Activated B cell treated with CpG ODN at 0.5 μM for 24 hours (primary cell): ENCODE measurements around the gene CBLB. TPM values are rescaled to one million over a fixed set of nuclear protein-coding genes. Genes with fewer than 3 reads are reported as not detected.

Source experiments
- ATAC-seq: fragments of 200-7000 bp; cut with Tn5 transposase; one replicate; pipeline ENCODE4 v1.10.0; 2021; ENCODE audit warnings: low read depth, mild to moderate bottlenecking, moderate library complexity
- CTCF ChIA-PET: fragments of 350-600 bp; sonication (Branson Sonifier 250); formaldehyde crosslinking; loops from one replicate; lab custom pipeline; 2021; ENCODE audit warnings: antibody characterized with exemption; lab: Charles Lee
- POLR2A ChIA-PET: fragments of 350-600 bp; sonication (Branson Sonifier 250); formaldehyde crosslinking; loops from one replicate; lab custom pipeline; 2021; ENCODE audit warnings: antibody characterized with exemption; lab: Charles Lee
- DNase-seq: peaks from one replicate; pipeline ENCODE4 v3.0.0; 2022
- H3K27ac Mint-ChIP-seq: one replicate; pipeline ENCODE4 v1.8.0; 2020; ENCODE audit warnings: mixed read lengths
- H3K27me3 Mint-ChIP-seq: one replicate; pipeline ENCODE4 v1.8.0; 2021; ENCODE audit warnings: mixed read lengths
- H3K36me3 Mint-ChIP-seq: one replicate; pipeline ENCODE4 v1.8.0; 2021; ENCODE audit warnings: low read depth, mixed read lengths
- H3K4me1 Mint-ChIP-seq: one replicate; pipeline ENCODE4 v1.8.0; 2021; ENCODE audit warnings: mixed read lengths
- H3K4me3 Mint-ChIP-seq: one replicate; pipeline ENCODE4 v1.8.0; 2020; ENCODE audit warnings: mild to moderate bottlenecking, mixed read lengths
- H3K9me3 Mint-ChIP-seq: one replicate; pipeline ENCODE4 v1.8.0; 2020; ENCODE audit warnings: mixed read lengths
- intact Hi-C: fragments of 100-400 bp; cut with micrococcal nuclease; formaldehyde crosslinking; loops from one replicate; pipeline ENCODE4 v1.15.1; 2024
- total RNA-seq: library from RNA; stranded (reverse); gene quantifications from 2 replicates; pipeline ENCODE4 v1.2.3, GENCODE V29; 2022
- TF ChIP-seq, protein P1 (sequence below): fragments of 200-600 bp; IDR thresholded peaks from one replicate; pipeline ENCODE4 v1.8.0; 2022; ENCODE audit warnings: antibody characterized with exemption, mild to moderate bottlenecking

Gene CBLB
- total RNA-seq, 1 donor from 2014 or later, result 78.1 TPM

DNA sequence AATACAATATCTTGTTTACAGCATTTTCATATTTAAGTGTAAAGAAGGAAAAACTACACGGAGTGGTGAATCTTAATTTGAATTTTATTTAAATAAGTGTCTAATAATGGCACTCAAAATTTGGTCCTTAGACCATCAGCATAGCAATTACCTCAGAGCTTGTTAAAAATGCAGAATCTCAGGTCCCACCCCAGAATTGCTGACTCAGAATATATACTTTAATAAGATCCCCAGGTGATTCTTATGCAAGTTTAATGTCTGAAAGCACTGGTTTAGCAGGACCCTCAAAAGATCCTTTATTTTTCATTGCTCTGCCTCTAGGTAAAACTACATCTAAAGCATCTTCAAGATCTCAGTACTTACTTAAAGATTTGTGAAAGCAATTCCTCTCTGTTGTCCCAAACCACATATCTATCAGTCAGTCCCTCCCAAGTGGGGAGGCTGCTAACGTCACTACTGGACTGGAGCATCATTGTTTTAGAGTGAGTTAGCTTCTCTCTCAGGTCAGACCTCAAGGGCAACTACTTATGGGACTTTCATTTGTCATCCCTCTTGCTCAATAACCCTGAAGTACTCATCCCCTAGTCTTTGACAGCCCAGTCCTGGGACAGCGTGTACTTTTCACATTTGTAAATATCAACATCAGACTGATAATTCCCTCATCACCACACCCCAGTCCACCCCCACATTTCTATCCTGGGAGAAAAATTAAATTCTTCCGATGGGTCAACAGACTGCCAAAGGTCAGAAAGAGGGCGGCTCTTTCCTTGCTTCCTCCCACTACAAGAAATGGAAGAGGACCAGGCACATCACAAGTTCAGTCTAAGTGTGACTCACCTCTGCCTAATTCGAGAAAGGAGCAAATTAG, 76.7 kb downstream of the CBLB start:
- H3K27ac Mint-ChIP-seq, result no peak overlapping the region
- CTCF ChIA-PET, result no interaction called here

DNA sequence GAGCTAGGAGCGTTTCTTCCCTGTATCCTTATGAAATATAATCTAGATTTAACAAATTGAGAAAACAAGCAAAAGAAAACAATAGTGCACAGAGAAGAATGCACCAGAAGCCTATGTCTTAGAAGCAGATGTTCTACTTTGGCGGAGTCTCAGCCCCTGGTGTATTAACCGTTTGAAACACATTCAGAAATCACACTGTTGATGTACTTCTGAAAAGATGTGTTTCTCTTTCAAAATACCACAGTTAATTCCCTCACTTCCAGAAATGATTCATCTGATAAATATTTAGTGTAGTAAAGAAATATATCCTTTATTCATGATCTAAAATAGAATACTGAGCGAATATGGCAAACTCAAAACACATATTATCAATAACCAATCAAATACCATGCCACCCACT, 77.7 kb downstream of the CBLB start:
- H3K4me3 Mint-ChIP-seq, result no peak overlapping the region
- H3K4me1 Mint-ChIP-seq, result peaks cover 30% of the 10 kb centered on the region
- CTCF ChIA-PET, result no interaction called here

More for the DNA sequence above, 76.7 kb downstream of the CBLB start:
- ATAC-seq (no peak), DNase-seq (no peak)
- intact Hi-C loops, result loop anchor here (2.0 kb wide), 1 partner anchor 25 kb away; no protein-coding TSS in a partner anchor
- H3K27me3 Mint-ChIP-seq, result no peaks in the 10 kb centered on the region
- TF ChIP-seq, protein P1, sequence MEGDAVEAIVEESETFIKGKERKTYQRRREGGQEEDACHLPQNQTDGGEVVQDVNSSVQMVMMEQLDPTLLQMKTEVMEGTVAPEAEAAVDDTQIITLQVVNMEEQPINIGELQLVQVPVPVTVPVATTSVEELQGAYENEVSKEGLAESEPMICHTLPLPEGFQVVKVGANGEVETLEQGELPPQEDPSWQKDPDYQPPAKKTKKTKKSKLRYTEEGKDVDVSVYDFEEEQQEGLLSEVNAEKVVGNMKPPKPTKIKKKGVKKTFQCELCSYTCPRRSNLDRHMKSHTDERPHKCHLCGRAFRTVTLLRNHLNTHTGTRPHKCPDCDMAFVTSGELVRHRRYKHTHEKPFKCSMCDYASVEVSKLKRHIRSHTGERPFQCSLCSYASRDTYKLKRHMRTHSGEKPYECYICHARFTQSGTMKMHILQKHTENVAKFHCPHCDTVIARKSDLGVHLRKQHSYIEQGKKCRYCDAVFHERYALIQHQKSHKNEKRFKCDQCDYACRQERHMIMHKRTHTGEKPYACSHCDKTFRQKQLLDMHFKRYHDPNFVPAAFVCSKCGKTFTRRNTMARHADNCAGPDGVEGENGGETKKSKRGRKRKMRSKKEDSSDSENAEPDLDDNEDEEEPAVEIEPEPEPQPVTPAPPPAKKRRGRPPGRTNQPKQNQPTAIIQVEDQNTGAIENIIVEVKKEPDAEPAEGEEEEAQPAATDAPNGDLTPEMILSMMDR, result no peak
- peaks cover 2% of the 10 kb centered on the region for H3K9me3 Mint-ChIP-seq
- peaks cover 12% of the 10 kb centered on the region for H3K36me3 Mint-ChIP-seq
- peaks cover 40% of the 10 kb centered on the region for H3K4me1 Mint-ChIP-seq
- POLR2A ChIA-PET, result no interaction called here
- no peak overlapping the region for H3K4me3 Mint-ChIP-seq

DNA sequence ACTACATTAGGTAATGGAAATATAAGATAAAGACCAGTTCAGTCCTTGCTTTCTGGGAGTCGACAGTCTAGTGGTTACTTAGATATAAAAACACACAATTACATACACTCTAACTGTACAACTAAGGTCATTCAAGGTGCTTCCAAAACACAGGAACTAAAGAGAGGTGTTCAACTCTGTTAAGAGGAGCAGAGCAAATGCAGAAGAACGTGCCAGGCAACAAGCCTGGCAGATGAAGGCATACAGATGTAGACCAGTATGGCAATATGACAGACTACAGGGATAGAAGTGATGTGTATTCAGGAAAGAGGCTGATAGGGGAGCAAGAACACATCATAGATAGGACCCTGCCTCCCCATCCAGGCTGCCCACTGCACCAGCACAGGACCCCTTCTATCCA, 78.3 kb downstream of the CBLB start:
- TF ChIP-seq, protein P1, result no peak
- intact Hi-C loops, result loop anchor here (2.0 kb wide), 1 partner anchor 24 kb away; no protein-coding TSS in a partner anchor
- H3K27me3 Mint-ChIP-seq, result no peaks in the 10 kb centered on the region
- H3K27ac Mint-ChIP-seq, result no peak overlapping the region
- ChIA-PET POLR2A (no interaction called here), CTCF (no interaction called here)
- H3K36me3 Mint-ChIP-seq, result peaks cover 12% of the 10 kb centered on the region
- H3K4me1 Mint-ChIP-seq, result peaks cover 29% of the 10 kb centered on the region
- H3K9me3 Mint-ChIP-seq, result no peaks in the 10 kb centered on the region
- no peak for DNase-seq
- no peak for ATAC-seq
- H3K4me3 Mint-ChIP-seq, result no peak overlapping the region

More for the DNA sequence above, 77.7 kb downstream of the CBLB start:
- TF ChIP-seq, protein P1, result no peak
- Mint-ChIP-seq H3K27ac (no peak overlapping the region), H3K27me3 (no peaks in the 10 kb centered on the region), H3K9me3 (no peaks in the 10 kb centered on the region), H3K36me3 (peaks cover 12% of the 10 kb centered on the region)
- POLR2A ChIA-PET, result no interaction called here
- DNase-seq, result no peak
- intact Hi-C loops, result loop anchor here (2.0 kb wide), 1 partner anchor 24 kb away; no protein-coding TSS in a partner anchor
- no peak for ATAC-seq

DNA sequence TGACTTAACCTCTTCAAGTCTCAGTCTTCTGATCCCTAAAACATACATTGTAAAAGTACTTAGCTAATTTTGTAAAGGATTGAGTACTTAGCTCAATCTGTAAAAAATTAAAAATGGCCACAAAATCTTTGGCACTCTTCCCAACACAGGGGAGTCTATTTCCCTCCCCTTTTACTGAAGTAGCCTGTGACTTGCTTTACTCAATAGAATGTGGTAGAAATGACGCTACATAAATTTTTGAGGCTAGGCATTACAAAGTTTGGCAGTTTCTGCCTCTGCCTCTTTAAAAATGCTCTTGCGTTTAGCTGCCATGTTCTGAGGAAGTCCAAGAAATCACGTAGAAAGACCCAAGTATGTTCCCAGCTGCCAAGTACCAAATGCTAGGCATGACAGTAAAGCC, 80.2 kb downstream of the CBLB start:
- TF ChIP-seq, protein P1, result no peak
- no peaks in the 10 kb centered on the region for H3K9me3 Mint-ChIP-seq
- H3K27ac Mint-ChIP-seq, result no peak overlapping the region
- no peaks in the 10 kb centered on the region for H3K27me3 Mint-ChIP-seq
- DNase-seq, result no peak
- POLR2A ChIA-PET, result interaction anchor here (1.3 kb wide), 1 partner anchor 12 kb away, joined by 5 read pairs; no protein-coding TSS in a partner anchor
- H3K36me3 Mint-ChIP-seq, result peaks cover 16% of the 10 kb centered on the region
- H3K4me3 Mint-ChIP-seq, result no peak overlapping the region
- intact Hi-C loops, result no loop called here
- no peak for ATAC-seq
- CTCF ChIA-PET, result interaction anchor here (0.7 kb wide), 1 partner anchor 104 kb away, joined by 3 read pairs; no protein-coding TSS in a partner anchor
- peaks cover 34% of the 10 kb centered on the region for H3K4me1 Mint-ChIP-seq

DNA sequence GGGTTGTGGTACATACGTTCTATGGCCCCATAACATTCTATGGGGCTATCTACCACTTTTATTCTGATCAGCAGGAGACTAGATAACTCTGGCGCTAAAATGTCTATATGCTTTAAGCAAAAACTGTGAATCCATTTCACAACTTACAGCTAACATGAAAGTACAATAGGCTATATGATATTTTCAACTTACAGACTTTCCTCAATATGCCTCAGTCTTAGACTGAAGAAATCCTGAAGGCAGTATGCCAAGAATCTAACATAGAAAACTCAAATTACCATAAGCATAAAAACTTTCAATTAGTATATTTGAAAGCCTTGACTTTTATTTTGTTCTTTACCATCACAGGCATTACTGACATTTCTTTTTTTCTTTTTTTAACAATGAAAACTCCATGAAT, 81.4 kb downstream of the CBLB start:
- H3K27ac Mint-ChIP-seq, result no peak overlapping the region
- CTCF ChIA-PET, result interaction anchor here (0.6 kb wide), 1 partner anchor 58 kb away, joined by 3 read pairs; no protein-coding TSS in a partner anchor

More for the DNA sequence above, 81.4 kb downstream of the CBLB start:
- ATAC-seq (no peak), DNase-seq (no peak)
- no peaks in the 10 kb centered on the region for H3K9me3 Mint-ChIP-seq
- intact Hi-C loops, result no loop called here
- no peak overlapping the region for H3K4me3 Mint-ChIP-seq
- no peaks in the 10 kb centered on the region for H3K27me3 Mint-ChIP-seq
- H3K36me3 Mint-ChIP-seq, result peaks cover 11% of the 10 kb centered on the region
- POLR2A ChIA-PET, result interaction anchor here (0.7 kb wide), 1 partner anchor 9 kb away, joined by 3 read pairs; no protein-coding TSS in a partner anchor
- H3K4me1 Mint-ChIP-seq, result peaks cover 24% of the 10 kb centered on the region
- TF ChIP-seq, protein P1, result no peak
